ENCODE results near the gene RHOA.
A peak's percentile ranks its signal among the peaks of the same experiment; 100 is the strongest.
"Not testable (repeated sequence)": the region's sequence is repeated elsewhere in the genome, so short reads cannot be mapped to it uniquely, and the experiment has no call there.

Gene RHOA

GRCh38 chr3:49378249-49378895 is 33.4 kb downstream of the RHOA start:
- no peak overlapping the region for H3K4me3 ChIP-seq (ENCODE audit: low read depth, low read length)
- DNase-seq (ENCODE audit: low read depth), result no peak

- DNase-seq (ENCODE audit: low read depth), result no peak
- H3K4me3 ChIP-seq (ENCODE audit: low read depth, low read length), result no peak overlapping the region
Observed at GRCh38 chr3:49377483-49377882, 34.3 kb downstream of the RHOA start.

DNA sequence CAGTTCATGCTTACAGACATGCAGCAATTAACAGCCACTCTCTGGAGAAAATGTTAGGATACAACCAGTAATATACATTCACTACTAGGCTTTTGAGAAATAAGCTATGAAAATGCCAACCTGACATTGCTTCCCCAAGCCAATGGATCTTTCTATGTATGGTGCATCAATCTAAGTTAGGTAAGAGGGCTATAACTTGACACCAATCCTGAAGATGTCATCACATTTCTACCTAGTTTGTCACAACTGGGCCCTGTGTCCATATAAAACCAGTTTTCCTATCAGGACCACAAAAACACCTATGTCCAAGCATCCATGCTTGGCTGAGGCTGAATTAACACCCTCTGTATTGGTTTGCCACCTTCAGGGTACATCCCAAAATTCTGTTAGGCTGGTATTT is 39.8 kb downstream of the RHOA start:
- no peak overlapping the region for H3K4me3 ChIP-seq (ENCODE audit: low read depth, low read length)
- no peak for DNase-seq (ENCODE audit: low read depth)

DNA sequence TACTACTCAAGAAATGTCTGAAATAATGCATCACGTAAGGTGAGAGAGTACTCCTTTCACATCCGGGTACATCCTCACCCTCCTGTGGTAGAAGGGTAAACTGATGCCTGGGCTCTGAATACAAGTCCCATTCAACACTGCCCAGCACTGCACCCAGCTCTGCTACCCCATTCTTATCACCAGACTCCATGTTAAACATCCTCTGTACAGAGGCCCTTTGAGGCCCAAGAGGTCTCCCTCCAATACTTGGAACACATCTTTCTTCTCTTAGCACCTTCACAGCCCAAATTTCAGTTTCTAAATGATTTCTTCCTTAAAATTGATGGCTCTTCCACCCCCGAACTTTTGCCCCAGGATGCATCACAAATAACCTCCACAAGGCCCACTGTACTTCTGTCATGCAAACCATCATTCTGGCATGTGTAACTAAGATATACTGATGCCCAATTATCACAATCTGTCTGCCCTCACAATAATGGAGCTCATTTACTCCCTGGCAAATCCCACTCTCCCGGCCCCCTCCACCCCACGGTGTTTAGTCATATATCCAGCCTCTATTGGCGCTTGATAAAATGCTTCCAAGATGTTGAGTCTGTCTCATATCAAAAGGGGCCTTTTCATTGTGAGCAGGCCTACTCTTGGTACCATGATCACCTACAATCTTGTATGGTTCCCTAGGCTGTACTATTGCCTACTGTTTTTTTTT is 41.0 kb downstream of the RHOA start:
- no peak overlapping the region for H3K4me3 ChIP-seq (ENCODE audit: low read depth, low read length)

DNA sequence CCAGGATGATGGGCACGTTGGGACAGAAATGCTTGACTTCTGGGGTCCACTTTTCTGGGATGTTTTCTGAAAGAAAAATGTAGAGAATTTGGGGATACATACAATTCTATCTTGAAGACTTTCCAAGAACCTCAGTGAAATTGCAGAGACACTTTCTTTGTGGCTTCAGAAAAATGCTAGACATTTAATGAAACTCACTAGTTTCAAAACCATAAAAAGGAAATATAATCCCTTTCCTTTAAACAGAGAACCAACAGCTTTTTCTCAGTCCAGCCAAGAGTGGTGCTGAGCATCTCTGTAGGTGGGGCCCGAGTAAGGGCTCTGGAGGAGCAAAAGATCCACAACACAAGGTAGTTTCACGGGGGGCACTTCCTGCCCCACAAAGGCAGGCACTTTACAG is 49.2 kb downstream of the RHOA start:
- DNase-seq (ENCODE audit: low read depth), result no peak

More for the DNA sequence above, 41.0 kb downstream of the RHOA start:
- DNase-seq (ENCODE audit: low read depth), result no peak

DNA sequence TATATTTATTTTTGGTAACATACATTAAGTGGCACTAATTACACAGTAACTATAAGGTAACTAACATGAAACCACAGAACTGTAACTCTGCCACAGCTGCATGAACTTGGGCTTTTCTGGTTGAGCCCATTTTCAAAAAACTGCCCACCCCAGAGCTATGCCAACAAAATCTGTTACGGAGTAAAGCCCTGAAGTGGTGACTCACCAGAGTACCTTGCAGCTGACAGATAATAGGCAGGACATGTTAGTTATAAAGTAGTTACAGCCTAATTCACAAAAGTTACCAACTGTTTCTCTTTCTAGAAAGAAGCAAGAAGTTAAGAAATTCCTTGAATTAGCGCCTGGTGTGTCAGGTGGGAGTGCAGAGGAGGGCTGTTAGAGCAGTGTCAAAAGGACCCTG is 52.2 kb downstream of the RHOA start:
- DNase-seq (ENCODE audit: low read depth), result no peak
- H3K4me3 ChIP-seq (ENCODE audit: low read depth, low read length), result no peak overlapping the region

More for the DNA sequence above, 49.2 kb downstream of the RHOA start:
- no peak overlapping the region for H3K4me3 ChIP-seq (ENCODE audit: low read depth, low read length)

DNA sequence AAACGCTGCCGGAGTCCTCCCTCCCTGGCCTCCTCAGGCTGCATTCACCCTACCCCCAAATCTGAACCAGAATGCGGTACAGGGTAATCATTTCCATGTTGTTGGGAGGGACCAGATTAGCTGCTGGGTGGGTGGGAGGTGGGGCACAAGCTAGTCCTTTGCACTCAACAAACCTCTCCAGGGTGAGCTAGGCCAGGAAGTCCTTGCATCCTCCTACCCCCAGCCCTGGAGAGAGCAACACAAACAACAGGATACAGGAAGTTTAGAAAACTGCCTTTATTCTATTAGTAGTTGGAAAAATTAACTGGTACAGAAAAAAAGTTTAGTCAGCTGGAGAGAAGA is 52.9 kb downstream of the RHOA start:
- peak overlapping the region; percentile 58 for H3K4me3 ChIP-seq (ENCODE audit: low read depth, low read length)
- DNase-seq (ENCODE audit: low read depth), result no peak

DNA sequence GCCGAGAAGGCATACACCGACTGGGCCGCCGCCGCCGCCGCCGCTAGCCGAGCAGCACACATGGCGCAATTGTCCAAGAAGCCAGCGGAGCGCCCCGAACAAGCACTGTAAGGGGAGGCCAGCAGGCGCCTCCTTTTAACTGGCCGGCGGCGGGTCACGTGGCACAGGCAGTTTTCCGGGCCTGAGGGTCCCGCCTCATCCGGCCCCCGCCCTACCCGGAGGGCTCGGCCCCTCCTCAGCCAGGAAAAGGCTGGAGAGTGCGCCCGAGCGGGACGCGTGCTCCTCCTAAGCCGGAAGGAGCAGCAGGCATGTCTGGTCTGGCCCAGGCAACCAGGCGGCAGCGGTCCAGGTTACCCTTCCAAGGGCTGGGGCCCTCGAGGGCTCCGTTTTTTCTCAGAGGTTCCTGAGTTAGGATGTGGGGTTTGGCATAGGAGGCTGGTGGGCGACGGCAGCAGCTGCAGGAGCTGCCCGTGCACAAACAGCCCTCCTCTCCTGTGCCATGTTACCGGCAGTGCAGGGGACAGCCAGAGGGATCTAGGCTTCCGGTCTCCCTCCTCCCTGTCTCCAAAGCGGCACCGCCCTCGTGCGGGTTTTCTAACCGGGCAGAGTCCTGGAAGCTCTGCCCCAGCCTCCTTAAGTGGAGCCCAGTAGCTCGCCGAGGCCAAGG is 53.4 kb downstream of the RHOA start, which contains the start of gene GPX1:
Gene GPX1 (minus strand): TSS at position 137 of the 667 bp plus-strand sequence. CDS start 75 bp downstream, at position 62.
- peak within 1 kb of the TSS; percentile 58 for H3K4me3 ChIP-seq (ENCODE audit: low read depth, low read length)

GRCh38 chr3:49357443-49358216 is 54.1 kb downstream of the RHOA start:
- peak overlapping the region; percentile 58 for H3K4me3 ChIP-seq (ENCODE audit: low read depth, low read length)

More for the DNA sequence above, 53.4 kb downstream of the RHOA start, which contains the start of gene GPX1:
- peak; percentile 89 for DNase-seq (ENCODE audit: low read depth)

GRCh38 chr3:49357095-49357442 is 54.7 kb downstream of the RHOA start:
- not testable (repeated sequence) for DNase-seq (ENCODE audit: low read depth)

More at GRCh38 chr3:49357443-49358216, 54.1 kb downstream of the RHOA start:
- DNase-seq (ENCODE audit: low read depth), result peak; percentile 71

DNA sequence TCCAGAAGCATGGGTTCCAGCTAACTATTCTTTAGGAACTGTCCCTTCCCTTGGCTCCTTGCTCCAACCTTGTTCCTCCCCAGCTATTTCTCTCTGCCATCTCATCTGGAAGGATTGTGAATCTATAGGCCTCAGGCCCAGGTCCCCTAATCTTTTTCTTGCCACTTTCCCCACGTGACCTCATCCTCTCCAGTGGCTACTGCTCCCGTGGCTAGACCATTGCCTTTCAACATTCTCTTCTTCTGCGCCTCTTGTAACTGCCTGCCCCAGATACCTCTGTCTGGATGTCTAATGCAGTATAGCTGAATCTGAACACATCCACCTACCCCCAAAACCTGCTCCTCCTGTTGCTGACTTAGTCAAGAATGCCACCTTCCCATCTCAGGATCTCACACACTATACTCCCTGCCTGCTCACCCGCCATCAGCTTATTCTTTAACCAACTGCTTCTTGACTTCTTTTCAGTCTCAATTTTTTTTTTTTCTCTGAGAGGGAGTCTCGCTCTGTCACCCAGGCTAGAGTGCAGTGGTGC is 58.8 kb downstream of the RHOA start:
- no peak overlapping the region for H3K4me3 ChIP-seq (ENCODE audit: low read depth, low read length)
- DNase-seq (ENCODE audit: low read depth), result no peak

More at GRCh38 chr3:49357095-49357442, 54.7 kb downstream of the RHOA start:
- H3K4me3 ChIP-seq (ENCODE audit: low read depth, low read length), result peak overlapping the region; percentile 58

DNA sequence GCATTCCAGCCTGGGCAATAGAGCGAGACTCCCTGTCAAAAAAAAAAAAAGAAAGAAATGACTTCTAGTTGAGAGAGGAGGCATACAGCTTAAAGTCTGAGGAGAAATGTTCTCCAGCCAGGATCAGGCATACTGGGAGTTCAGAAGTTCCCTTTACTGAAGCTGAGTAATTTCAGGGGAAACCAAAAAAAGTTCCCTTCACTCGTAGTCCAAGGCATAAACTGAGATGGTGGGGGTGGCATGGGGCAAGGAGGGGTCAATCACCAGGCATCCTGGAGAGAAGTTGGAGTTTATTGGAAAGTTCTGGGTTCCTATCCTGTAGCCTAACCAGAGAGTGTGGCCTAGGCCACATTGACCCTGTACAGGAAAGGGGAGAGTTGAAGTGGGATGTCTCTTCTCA is 59.5 kb downstream of the RHOA start:
- no peak overlapping the region for H3K4me3 ChIP-seq (ENCODE audit: low read depth, low read length)
- DNase-seq (ENCODE audit: low read depth), result no peak

DNA sequence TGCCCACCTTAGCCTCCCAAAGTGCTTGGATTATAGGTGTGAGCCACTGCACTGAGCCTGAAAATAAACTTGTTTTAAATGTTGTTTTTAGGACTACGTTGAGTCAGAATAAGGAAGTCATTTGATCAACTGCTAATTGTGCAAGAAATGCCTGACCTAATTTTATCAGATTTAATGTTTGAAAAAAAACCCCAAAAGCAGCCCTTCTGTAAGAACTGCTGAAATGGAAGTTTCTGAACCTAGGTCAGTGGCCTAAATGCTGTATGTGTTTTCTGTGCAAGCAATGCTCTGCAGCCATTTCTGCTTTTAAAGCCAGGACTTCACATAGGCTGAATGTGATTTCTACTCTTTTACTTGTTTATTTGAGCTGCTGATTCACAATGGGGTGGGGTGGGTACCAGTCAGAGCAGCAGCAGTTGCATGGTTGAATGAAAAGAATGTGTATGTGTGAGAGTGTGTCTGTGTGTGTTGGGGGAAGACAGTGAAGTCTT is 60.2 kb downstream of the RHOA start:
- H3K4me3 ChIP-seq (ENCODE audit: low read depth, low read length), result no peak overlapping the region
- DNase-seq (ENCODE audit: low read depth), result peak; percentile 54

- DNase-seq (ENCODE audit: low read depth), result no peak
- no peak overlapping the region for H3K4me3 ChIP-seq (ENCODE audit: low read depth, low read length)
Observed at GRCh38 chr3:49349348-49350114, 62.2 kb downstream of the RHOA start.

DNA sequence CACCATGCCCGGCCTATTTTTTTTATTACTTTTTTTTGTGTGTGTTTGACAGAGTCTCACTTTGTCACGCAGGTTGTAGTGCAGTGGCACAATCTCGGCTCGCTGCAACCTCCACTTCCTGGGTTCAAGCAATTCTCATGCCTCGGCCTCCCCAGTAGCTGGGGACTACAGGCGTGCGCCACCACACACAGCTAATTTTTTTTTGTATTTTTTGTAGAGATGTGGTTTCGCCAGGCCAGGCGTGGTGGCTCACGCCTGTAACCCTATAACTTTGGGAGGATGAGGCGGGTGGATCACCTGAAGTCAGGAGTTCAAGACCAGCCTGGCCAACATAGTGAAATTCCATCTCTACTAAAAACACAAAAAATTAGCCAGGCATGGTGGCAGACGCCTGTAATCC is 63.4 kb downstream of the RHOA start:
- DNase-seq (ENCODE audit: low read depth); H3K4me3 ChIP-seq (ENCODE audit: low read depth, low read length): not testable (repeated sequence)

DNA sequence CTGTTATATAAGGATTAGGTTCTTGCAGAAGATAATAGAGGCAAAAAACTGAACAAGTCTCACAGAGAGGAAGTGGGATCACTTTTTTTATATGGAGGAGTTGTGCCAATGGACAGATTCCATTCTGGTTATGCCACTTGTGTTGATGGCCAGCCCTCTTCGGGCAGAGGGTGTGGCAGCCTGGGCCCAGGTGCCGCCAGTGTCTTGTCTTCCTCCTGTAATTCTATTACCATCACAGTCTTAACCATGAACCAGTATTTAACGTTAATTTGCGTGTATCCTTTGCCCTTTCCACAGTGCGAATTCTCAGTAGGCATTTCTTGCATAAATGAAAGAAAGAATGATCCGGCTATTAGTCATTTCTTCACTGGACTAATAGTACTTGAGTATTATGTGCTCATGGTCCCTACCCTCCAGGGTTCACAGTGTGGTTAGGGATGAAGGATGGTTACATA is 65.0 kb downstream of the RHOA start:
- DNase-seq (ENCODE audit: low read depth), result peak; percentile 30
- H3K4me3 ChIP-seq (ENCODE audit: low read depth, low read length), result no peak overlapping the region

DNA sequence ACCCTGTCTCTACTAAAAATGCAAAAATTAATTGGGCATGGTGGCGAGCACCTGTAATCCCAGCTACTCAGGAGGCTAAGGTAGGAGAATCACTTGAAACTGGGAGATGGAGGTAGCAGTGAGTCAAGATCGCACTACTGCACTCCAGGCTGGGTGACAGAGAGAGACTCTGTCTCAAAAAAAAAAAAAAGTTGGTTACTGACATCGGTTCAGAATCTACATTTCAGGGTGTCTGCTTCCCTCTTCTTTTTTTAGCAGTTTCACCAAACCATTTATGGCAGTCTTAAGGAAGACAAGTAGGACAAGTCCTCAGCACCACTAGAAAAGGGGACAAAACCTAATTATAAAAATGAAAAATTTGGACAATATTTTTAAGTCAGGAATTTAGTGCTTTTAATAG is 68.6 kb downstream of the RHOA start:
- no peak overlapping the region for H3K4me3 ChIP-seq (ENCODE audit: low read depth, low read length)
- DNase-seq (ENCODE audit: low read depth), result no peak

DNA sequence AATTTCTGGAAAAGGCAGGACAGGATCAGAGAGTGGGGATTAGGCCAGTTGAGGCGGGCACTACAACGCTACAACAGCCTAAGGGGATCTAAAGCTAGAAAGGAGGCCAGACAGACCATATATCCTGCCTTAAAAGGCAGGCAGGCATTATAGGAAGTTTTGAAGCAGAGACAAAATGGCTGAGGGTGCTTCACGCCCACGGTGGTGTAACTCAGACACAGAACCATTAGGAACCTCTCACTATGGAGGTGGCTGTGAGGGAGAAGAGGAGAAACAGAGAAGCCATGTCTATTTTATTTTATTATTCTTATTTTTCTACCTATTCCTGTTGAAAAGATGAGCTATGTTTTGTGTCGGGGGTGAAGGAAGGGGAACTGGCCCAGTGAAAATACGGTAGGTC is 69.8 kb downstream of the RHOA start:
- DNase-seq (ENCODE audit: low read depth), result no peak
- H3K4me3 ChIP-seq (ENCODE audit: low read depth, low read length), result no peak overlapping the region

Data from skeletal muscle cell (primary cell).